B cell (primary cell): ENCODE results near the gene SRRM5. TPM values are rescaled to one million over a fixed set of nuclear protein-coding genes. Genes with fewer than 3 reads are reported as not detected.

Source experiments
- ATAC-seq: fragments of 200-7000 bp; cut with Tn5 transposase; one replicate; pipeline ENCODE4 v1.10.0; 2021; ENCODE audit warnings: low read depth, mild to moderate bottlenecking, moderate number of reproducible peaks, moderate library complexity
- CTCF ChIA-PET: fragments of 350-600 bp; sonication (Branson Sonifier 250); formaldehyde crosslinking; loops from one replicate; lab custom pipeline; 2021; ENCODE audit warnings: antibody characterized with exemption, inconsistent platforms; lab: Charles Lee
- POLR2A ChIA-PET: fragments of 350-600 bp; sonication (Branson Sonifier 250); formaldehyde crosslinking; loops from one replicate; lab custom pipeline; 2021; ENCODE audit warnings: antibody characterized with exemption; lab: Charles Lee
- DNase-seq: peaks from one replicate; pipeline ENCODE4 v3.0.0; 2013
- H2AFZ ChIP-seq: 2 replicates; pipeline ENCODE4 v1.6.1; 2012; ENCODE audit warnings: mild to moderate bottlenecking, low read depth, low read length; ENCODE audit not compliant: insufficient read depth, poor library complexity, severe bottlenecking
- H3K27ac ChIP-seq, 2 donors: 1 replicate in 1 of 2; 2 replicates in 1 of 2; pipeline ENCODE4 v1.5.1; 2012 to 2013; ENCODE audit warnings: low read length in 2 of 2, mild to moderate bottlenecking in 2 of 2, moderate library complexity in 1 of 2
- H3K27me3 ChIP-seq, 4 experiments: fragments of 200-600 bp in 1 of 4; sonication (generic) in 1 of 4; replicated peaks in 1 of 4; 1 replicate in 2 of 4; 2 replicates in 2 of 4; pipeline versions ENCODE4 v1.6.1 to v1.7.0; 2013 to 2016; ENCODE audit warnings: low read length in 3 of 4, mild to moderate bottlenecking in 2 of 4, mixed read lengths in 1 of 4, moderate library complexity in 1 of 4; ENCODE audit not compliant: insufficient read depth in 4 of 4, control insufficient read depth in 3 of 4; ENCODE audit errors: control extremely low read depth in 1 of 4
- H3K36me3 ChIP-seq, 2 experiments: replicated peaks in 1 of 2; 1 replicate in 1 of 2; 2 replicates in 1 of 2; pipeline versions ENCODE4 v1.6.1 to v1.7.1; 2013; ENCODE audit warnings: low read length in 1 of 2; ENCODE audit not compliant: insufficient read depth in 2 of 2, control insufficient read depth in 1 of 2; ENCODE audit errors: control extremely low read depth in 1 of 2, extremely low read depth in 1 of 2
- H3K4me1 ChIP-seq, 2 donors: fragments of 200-600 bp in 1 of 2; sonication (generic) in 1 of 2; 1 replicate in 1 of 2; 2 replicates in 1 of 2; pipeline versions ENCODE4 v1.5.1 to v1.6.1; 2013 to 2017; ENCODE audit warnings: low read length in 2 of 2; ENCODE audit not compliant: control insufficient read depth in 2 of 2, insufficient read depth in 2 of 2
- H3K4me2 ChIP-seq: replicated peaks from 2 replicates; pipeline ENCODE3; 2012; ENCODE audit warnings: mild to moderate bottlenecking, low read depth, low read length; ENCODE audit not compliant: poor library complexity, severe bottlenecking
- H3K4me3 ChIP-seq, 5 experiments: fragments of 200-600 bp in 1 of 5; sonication (generic) in 1 of 5; 1 replicate in 3 of 5; 2 replicates in 2 of 5; pipeline versions ENCODE4 v1.5.1 to v1.7.0; 2011 to 2016; ENCODE audit warnings: low read length in 4 of 5, mild to moderate bottlenecking in 4 of 5, low read depth in 2 of 5, control low read depth in 1 of 5, moderate library complexity in 1 of 5; ENCODE audit not compliant: insufficient read depth in 1 of 5; ENCODE audit errors: control extremely low read depth in 1 of 5, extremely low read depth in 1 of 5
- H3K79me2 ChIP-seq: fragments of 200-600 bp; sonication (generic); one replicate; pipeline ENCODE4 v1.6.0; 2016; ENCODE audit warnings: low read length; ENCODE audit not compliant: control insufficient read depth, insufficient read depth
- H3K9ac ChIP-seq: fragments of 200-600 bp; sonication (generic); 2 replicates; pipeline ENCODE4 v1.6.1; 2017; ENCODE audit warnings: mild to moderate bottlenecking, low read length, moderate library complexity
- H3K9me3 ChIP-seq, 3 donors: one replicate each; pipeline versions ENCODE4 v1.6.1 to v1.7.1; 2013; ENCODE audit warnings: low read length in 2 of 3; ENCODE audit not compliant: control insufficient read depth in 2 of 3, insufficient read depth in 1 of 3; ENCODE audit errors: control extremely low read depth in 1 of 3
- H4K20me1 ChIP-seq: 2 replicates; pipeline ENCODE4 v1.6.0; 2012; ENCODE audit warnings: mild to moderate bottlenecking, low read length; ENCODE audit not compliant: insufficient read depth, control insufficient read depth, poor library complexity, severe bottlenecking
- H3K27ac Mint-ChIP-seq: one replicate; pipeline ENCODE4 v1.8.0; 2021; ENCODE audit warnings: mixed read lengths
- H3K27me3 Mint-ChIP-seq: one replicate; pipeline ENCODE4 v1.8.0; 2021; ENCODE audit warnings: mixed read lengths
- H3K4me1 Mint-ChIP-seq: one replicate; pipeline ENCODE4 v1.8.0; 2021; ENCODE audit warnings: mixed read lengths
- H3K4me3 Mint-ChIP-seq: one replicate; pipeline ENCODE4 v1.8.0; 2021; ENCODE audit warnings: mixed read lengths
- H3K9me3 Mint-ChIP-seq: one replicate; pipeline ENCODE4 v1.8.0; 2022; ENCODE audit warnings: mixed read lengths; ENCODE audit not compliant: insufficient read depth
- CTCF ChIP-seq: fragments of 200-600 bp; IDR thresholded peaks from one replicate; pipeline ENCODE4 v1.8.0; 2022; ENCODE audit warnings: antibody characterized with exemption, mild to moderate bottlenecking
- EZH2 ChIP-seq: IDR thresholded peaks from 2 replicates; pipeline ENCODE4 v1.6.1; 2012; ENCODE audit warnings: borderline replicate concordance, low read depth, mild to moderate bottlenecking, moderate library complexity, low read length; ENCODE audit not compliant: insufficient read depth, poor library complexity, severe bottlenecking
- WGBS: methylation state at CpG from one replicate; pipeline ENCODE4 v1.1.5; 2013; ENCODE audit warnings: missing lambda C conversion rate; ENCODE audit not compliant: insufficient coverage; 5-methylcytosine and 5-hydroxymethylcytosine counted together
- intact Hi-C: fragments of 100-400 bp; cut with micrococcal nuclease; formaldehyde crosslinking; loops from one replicate; pipeline ENCODE4 v1.10.0; 2022
- polyA plus RNA-seq: library from polyadenylated mRNA; depleted of rRNA; stranded (reverse); fragments of >200 nt; gene quantifications from 2 replicates; pipeline ENCODE4 v1.2.3, GENCODE V29; 2012
- total RNA-seq, 2 donors: library from RNA; stranded (reverse); fragments of 120-200 nt in 1 of 2; gene quantifications; 1 replicate in 1 of 2; 2 replicates in 1 of 2; pipeline versions ENCODE4 v1.2.3 to v1.2.4, GENCODE V29; 2013 to 2022

The SRRM5 gene
- total and polyA plus RNA-seq, 2 donors (not counting 1 experiment from before 2014, with no cell fraction given) = 0.64 to 1.4 TPM

GRCh38 chr19:43569657-43570056, 42.2 kb upstream of the SRRM5 start:
- H3K27ac Mint-ChIP-seq = peak overlapping the region; percentile 23
- DNase-seq (no peak), ATAC-seq (no peak)
- Histone ChIP-seq H3K4me2 (no peak overlapping the region), H4K20me1 (peaks cover 5% of the 10 kb centered on the region), H2AFZ (no peak overlapping the region), H3K27me3 (no peaks in the 10 kb centered on the region), H3K9me3 (no peaks in the 10 kb centered on the region), H3K9ac (no peak overlapping the region), H3K4me3 (no peak overlapping the region), H3K4me1 (peaks cover 3 to 19% of the 10 kb centered on the region in 2 donors), H3K36me3 (peaks cover 0 to 10% of the 10 kb centered on the region in 2 experiments), H3K79me2 (peaks cover 33% of the 10 kb centered on the region), H3K27ac (peak overlapping the region in 1 of 2 donors; percentile 41)
- 100% methylated on average over 1 of the region's 5 CpGs for WGBS
- H3K4me3 Mint-ChIP-seq = no peak overlapping the region
- H3K4me1 Mint-ChIP-seq = peaks cover 35% of the 10 kb centered on the region
- H3K27me3 Mint-ChIP-seq = no peaks in the 10 kb centered on the region
- ChIA-PET POLR2A (no interaction called here), CTCF (interaction anchor here (0.6 to 1.6 kb wide), 6 partner anchors 11 to 1630 kb away, joined by 3 to 5 read pairs (median 4); partner anchors contain the start of gene ZNF575)
- H3K9me3 Mint-ChIP-seq = no peaks in the 10 kb centered on the region
- TF ChIP-seq EZH2 (no peak), CTCF (no peak)
- intact Hi-C loops = no loop called here

GRCh38 chr19:43570174-43570791, 41.6 kb upstream of the SRRM5 start:
- TF ChIP-seq EZH2 = no peak
- TF ChIP-seq CTCF = no peak
- H3K4me1 Mint-ChIP-seq = peaks cover 35% of the 10 kb centered on the region
- ATAC-seq (no peak), DNase-seq (no peak)
- peak overlapping the region in 1 of 2 donors; percentile 41 for H3K27ac ChIP-seq
- H3K4me1 ChIP-seq = peaks cover 6 to 18% of the 10 kb centered on the region in 2 donors
- H3K4me3 ChIP-seq = no peak overlapping the region
- peak overlapping the region; percentile 23 for H3K27ac Mint-ChIP-seq
- H3K9me3 ChIP-seq = no peaks in the 10 kb centered on the region
- no peak overlapping the region for H3K9ac ChIP-seq
- 81% methylated on average over 5 of the region's 5 CpGs for WGBS
- H3K79me2 ChIP-seq = peaks cover 40% of the 10 kb centered on the region
- no peaks in the 10 kb centered on the region for H3K27me3 ChIP-seq
- peaks cover 5% of the 10 kb centered on the region for H4K20me1 ChIP-seq
- no peak overlapping the region for H3K4me3 Mint-ChIP-seq
- no peak overlapping the region for H3K4me2 ChIP-seq
- CTCF ChIA-PET = interaction anchor here (0.6 to 1.4 kb wide), 6 partner anchors 11 to 1629 kb away, joined by 3 to 4 read pairs (median 3); partner anchors contain the start of gene ZNF575
- POLR2A ChIA-PET = no interaction called here
- H3K9me3 Mint-ChIP-seq = no peaks in the 10 kb centered on the region
- H3K36me3 ChIP-seq = peaks cover 0 to 10% of the 10 kb centered on the region in 2 experiments
- no peak overlapping the region for H2AFZ ChIP-seq
- no peaks in the 10 kb centered on the region for H3K27me3 Mint-ChIP-seq
- intact Hi-C loops = no loop called here
